Mucosa of rectum (tissue), 2 donors: ENCODE data around the gene ZIC5.

ENCODE experiments used
- H3K27ac ChIP-seq, 2 donors: one replicate each; pipeline ENCODE4 v1.7.0; 2013; ENCODE audit warnings: inconsistent platforms in 2 of 2, low read depth in 2 of 2, low read length in 2 of 2
- H3K27me3 ChIP-seq, 2 donors: one replicate each; pipeline ENCODE4 v1.7.0; 2013; ENCODE audit warnings: low read length in 2 of 2; ENCODE audit not compliant: control insufficient read depth in 2 of 2, insufficient read depth in 2 of 2
- H3K36me3 ChIP-seq, 2 donors: one replicate each; pipeline ENCODE4 v1.7.0; 2013; ENCODE audit warnings: low read length in 2 of 2; ENCODE audit not compliant: control insufficient read depth in 2 of 2, insufficient read depth in 2 of 2
- H3K4me1 ChIP-seq, 2 donors: one replicate each; pipeline ENCODE4 v1.7.0; 2013; ENCODE audit warnings: low read length in 2 of 2, mild to moderate bottlenecking in 1 of 2; ENCODE audit not compliant: control insufficient read depth in 2 of 2, insufficient read depth in 2 of 2
- H3K4me3 ChIP-seq, 2 donors: one replicate each; pipeline ENCODE4 v1.7.0; 2013; ENCODE audit warnings: low read length in 2 of 2
- H3K9ac ChIP-seq, 2 donors: one replicate each; pipeline ENCODE4 v1.7.0; 2013; ENCODE audit warnings: low read length in 2 of 2, low read depth in 1 of 2, mild to moderate bottlenecking in 1 of 2
- H3K9me3 ChIP-seq, 2 donors: one replicate each; pipeline ENCODE4 v1.7.0; 2013; ENCODE audit warnings: low read length in 2 of 2; ENCODE audit not compliant: control insufficient read depth in 2 of 2
- donor health status: healthy.
- donor health status: Normal muscosa, but diverticular disease.

The ZIC5 gene

DNA sequence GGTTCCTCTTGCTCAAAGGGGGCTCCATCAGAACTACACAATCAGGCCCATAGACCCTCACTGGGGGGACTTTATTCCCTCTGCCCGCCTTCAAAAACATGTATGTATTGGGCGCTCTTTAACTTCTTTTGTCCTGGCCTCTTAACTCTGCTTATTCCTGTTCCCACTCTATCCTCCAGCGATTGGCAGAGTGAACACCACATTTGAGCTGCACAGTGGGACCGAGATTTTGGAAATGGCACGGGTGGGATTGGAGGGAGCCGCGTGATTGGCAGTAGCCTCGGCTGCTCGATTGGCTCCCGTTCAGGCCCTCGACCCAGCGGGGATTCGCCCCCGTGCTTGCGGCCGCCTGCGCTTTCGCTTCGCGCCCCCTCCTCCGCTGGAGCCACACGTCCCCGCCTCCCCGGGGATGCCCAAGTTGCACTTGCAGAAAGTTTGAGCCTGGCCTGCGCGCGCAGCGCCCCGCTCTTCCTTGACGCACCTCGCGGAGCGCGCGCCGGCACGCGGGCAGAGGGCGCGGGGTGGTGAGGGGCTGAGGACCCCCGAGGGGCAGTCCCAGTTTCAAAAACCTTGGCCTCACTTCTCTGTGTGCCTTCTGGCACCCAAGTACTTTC, at the start of gene ZIC5:
Gene ZIC5 (minus strand): TSS at position 192 of the 614 bp plus-strand sequence. CDS start 164 bp downstream, at position 28.
- Histone ChIP-seq H3K9me3 (no peaks in the 10 kb centered on the region), H3K9ac (no peak within 1 kb of the TSS), H3K36me3 (no peaks in the 10 kb centered on the region), H3K4me1 (peaks cover 12 to 20% of the 10 kb centered on the region in 2 donors), H3K27ac (no peak within 1 kb of the TSS), H3K27me3 (peaks cover 67 to 83% of the 10 kb centered on the region in 2 donors), H3K4me3 (no peak within 1 kb of the TSS)

DNA sequence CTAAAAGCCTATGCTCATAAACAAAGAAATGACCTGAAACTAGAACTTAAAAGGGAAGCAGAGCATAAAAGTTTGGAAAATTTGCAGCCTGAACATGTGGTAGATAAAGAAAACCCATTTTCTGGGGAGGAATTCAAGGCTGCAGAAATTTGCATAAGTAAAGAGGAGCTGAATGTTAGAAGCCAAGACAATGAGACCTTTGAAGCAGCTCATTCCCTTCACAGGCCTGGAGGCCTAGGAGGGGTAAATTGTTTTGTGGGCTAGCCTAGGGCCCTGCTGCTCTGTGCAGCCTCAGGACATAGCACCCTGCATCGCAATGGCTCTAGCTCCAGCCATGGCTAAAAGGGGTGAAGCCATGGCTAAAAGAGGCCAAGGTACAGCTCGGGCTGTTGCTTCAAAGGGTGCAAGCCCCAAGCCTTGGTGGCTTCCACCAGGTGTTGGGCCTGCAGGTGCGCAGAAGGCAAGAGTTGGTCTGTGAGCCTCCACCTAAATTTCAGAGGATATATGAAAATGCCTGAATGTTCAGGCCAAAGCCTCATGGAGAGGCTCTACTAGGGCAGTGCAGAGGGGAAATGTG, 48.3 kb upstream of the ZIC5 start:
- H3K4me1 ChIP-seq: peaks cover 0 to 2% of the 10 kb centered on the region in 2 donors
- H3K36me3 ChIP-seq: no peaks in the 10 kb centered on the region
- no peak overlapping the region for H3K9ac ChIP-seq

DNA sequence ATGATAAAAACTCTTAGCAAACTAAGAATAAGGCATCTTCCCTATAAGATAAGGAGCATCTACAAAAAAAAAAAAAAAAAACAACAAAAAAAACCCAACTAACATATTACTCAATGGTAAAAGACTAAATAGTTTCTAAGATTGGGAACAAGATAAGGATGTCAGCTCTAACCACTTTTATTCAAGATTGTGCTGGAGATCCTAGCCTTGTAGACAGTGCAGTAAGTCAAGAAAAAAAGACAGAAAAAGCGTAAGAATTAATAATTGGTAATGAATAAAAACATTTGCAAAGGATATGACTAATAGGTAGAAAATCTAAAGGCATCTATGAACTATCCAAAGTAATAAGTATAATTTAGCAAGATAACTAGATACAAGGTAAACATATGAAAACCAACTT, 43.1 kb upstream of the ZIC5 start:
- no peaks in the 10 kb centered on the region for H3K27me3 ChIP-seq
- no peak overlapping the region for H3K9ac ChIP-seq
- no peaks in the 10 kb centered on the region for H3K9me3 ChIP-seq
- H3K36me3 ChIP-seq: no peaks in the 10 kb centered on the region
- no peak overlapping the region for H3K27ac ChIP-seq
- no peak overlapping the region for H3K4me3 ChIP-seq
- H3K4me1 ChIP-seq: no peaks in the 10 kb centered on the region

More for the DNA sequence above, 48.3 kb upstream of the ZIC5 start:
- Histone ChIP-seq H3K27ac (no peak overlapping the region), H3K27me3 (no peaks in the 10 kb centered on the region), H3K4me3 (no peak overlapping the region), H3K9me3 (no peaks in the 10 kb centered on the region)

DNA sequence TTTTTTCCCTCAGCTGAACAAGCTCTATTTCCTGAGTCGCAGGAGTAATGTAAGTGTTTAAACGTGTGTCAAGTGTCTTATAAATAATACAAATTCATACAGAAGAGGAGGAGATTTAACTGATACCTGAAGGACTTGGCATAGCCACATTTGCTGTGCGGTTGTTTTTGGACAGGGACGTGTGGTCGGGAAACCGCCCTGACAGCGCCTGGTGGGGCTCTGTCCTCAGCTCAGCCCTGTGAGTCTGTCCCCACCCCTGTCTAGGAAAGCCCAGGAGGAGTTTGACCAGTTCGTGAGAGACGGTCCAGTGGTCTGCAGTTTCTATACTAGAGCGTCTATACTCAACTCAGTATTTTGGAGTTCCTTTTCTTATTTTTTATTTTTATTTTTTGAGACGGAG, 26.7 kb upstream of the ZIC5 start:
- Histone ChIP-seq H3K27me3 (peaks cover 39 to 45% of the 10 kb centered on the region in 2 donors), H3K4me3 (no peak overlapping the region), H3K9ac (no peak overlapping the region), H3K36me3 (no peaks in the 10 kb centered on the region), H3K4me1 (no peaks in the 10 kb centered on the region), H3K9me3 (no peaks in the 10 kb centered on the region), H3K27ac (no peak overlapping the region)

DNA sequence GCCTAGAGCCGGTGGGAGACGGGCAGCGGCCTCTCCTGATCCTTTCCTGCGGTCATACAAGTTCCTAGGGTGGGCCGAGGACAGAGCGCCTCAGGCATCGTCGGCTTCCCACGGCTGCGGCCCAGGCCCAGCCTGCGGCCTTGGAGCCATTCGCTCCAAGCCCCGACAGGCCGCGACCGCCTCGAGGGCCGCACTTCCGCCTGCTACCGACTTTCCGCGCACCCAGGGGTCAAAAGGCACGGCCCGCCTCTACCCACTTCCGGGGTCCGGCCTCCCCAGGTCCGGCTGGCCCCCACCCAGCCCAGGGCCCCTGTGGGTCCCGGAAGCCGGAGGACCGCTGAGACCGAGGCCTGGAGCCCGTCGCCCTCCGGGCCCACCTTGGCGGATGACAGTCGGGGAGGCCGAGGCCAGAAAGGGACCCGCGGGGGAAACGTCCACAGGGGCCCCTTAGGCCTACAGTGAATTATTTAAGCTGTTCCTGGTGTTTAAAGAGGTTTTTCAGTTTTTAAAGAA, 26.2 kb upstream of the ZIC5 start:
- Histone ChIP-seq H3K4me1 (no peaks in the 10 kb centered on the region), H3K27me3 (peaks cover 43 to 50% of the 10 kb centered on the region in 2 donors)

DNA sequence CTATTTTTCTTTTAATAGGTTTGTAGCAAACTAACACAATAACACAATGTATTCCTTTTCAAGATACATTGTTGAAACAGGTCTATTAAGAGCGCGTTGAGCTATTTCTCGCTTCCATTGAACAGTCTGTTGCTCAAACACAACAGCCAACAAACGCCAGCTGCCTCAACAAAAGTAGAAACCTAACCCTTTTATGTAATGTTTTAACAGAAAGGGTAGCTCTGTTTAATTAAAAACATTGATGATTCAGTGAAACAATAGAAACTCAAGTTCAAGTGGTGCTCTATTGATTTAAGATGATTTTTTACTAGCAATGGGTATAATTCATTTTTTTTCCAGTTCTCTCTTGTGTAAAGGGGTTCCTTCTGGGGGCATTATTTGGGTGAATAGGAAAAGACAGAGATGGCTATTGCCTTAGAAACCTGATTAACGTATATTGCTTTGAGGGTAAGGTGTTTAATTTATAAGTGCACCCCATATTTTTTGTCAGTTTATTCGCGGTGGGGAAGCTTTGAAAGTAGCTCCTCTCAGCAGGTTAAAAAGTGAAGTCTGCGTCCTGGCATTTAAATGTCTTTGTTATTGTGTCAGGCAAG, 24.9 kb upstream of the ZIC5 start:
- Histone ChIP-seq H3K27me3 (peaks cover 55 to 63% of the 10 kb centered on the region in 2 donors), H3K4me3 (no peak overlapping the region), H3K4me1 (no peaks in the 10 kb centered on the region), H3K9ac (no peak overlapping the region), H3K36me3 (no peaks in the 10 kb centered on the region), H3K27ac (no peak overlapping the region), H3K9me3 (no peaks in the 10 kb centered on the region)

More for the DNA sequence above, 26.2 kb upstream of the ZIC5 start:
- Histone ChIP-seq H3K36me3 (no peaks in the 10 kb centered on the region), H3K9ac (no peak overlapping the region), H3K9me3 (no peaks in the 10 kb centered on the region), H3K27ac (no peak overlapping the region), H3K4me3 (no peak overlapping the region)

DNA sequence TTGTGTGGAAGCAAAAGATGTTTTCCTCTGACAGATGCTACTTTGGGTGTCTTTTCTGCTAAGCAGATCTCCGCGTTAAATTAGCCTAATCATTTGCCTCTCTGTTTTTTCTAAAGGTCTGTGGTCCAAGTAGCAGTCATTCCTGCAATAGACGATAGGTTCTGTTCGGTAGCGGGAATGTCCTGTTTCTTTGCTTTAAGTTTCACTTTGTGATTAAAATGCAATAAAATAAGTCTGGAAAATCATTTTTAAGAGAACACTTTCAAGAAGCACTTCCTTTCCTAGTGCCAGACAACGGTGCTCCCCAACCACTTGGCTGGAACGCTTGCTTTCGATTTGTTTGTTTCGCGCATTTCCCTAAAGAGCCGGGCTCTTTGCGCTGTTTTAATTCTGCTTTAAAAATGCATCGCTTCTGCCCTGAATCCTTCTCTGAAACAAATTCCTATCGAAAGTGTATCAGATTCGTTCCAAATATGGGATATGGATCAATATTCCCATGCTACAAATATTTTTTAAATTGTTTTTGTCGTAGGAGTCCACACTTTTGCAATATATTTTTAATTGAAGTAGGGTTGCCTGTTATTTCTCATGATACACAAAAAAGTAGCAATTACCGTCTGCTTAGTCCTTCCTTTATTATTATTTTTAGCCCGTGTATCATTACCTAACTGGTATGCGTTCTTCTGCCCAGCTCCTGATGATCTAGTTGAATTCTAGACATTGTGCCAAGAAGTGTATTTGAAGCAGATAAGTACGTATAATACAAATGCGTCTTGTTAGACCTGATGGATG, 24.2 kb upstream of the ZIC5 start:
- Histone ChIP-seq H3K9ac (no peak overlapping the region), H3K4me1 (no peaks in the 10 kb centered on the region), H3K4me3 (no peak overlapping the region), H3K27ac (no peak overlapping the region), H3K27me3 (peaks cover 62 to 70% of the 10 kb centered on the region in 2 donors), H3K36me3 (no peaks in the 10 kb centered on the region), H3K9me3 (no peaks in the 10 kb centered on the region)

- Histone ChIP-seq H3K4me1 (peaks cover 2 to 5% of the 10 kb centered on the region in 2 donors), H3K9ac (no peak overlapping the region), H3K27ac (no peak overlapping the region), H3K27me3 (peaks cover 68 to 76% of the 10 kb centered on the region in 2 donors), H3K36me3 (no peaks in the 10 kb centered on the region), H3K9me3 (no peaks in the 10 kb centered on the region), H3K4me3 (no peak overlapping the region)
Measured at GRCh38 chr13:99995104-99995588, 23.6 kb upstream of the ZIC5 start.

DNA sequence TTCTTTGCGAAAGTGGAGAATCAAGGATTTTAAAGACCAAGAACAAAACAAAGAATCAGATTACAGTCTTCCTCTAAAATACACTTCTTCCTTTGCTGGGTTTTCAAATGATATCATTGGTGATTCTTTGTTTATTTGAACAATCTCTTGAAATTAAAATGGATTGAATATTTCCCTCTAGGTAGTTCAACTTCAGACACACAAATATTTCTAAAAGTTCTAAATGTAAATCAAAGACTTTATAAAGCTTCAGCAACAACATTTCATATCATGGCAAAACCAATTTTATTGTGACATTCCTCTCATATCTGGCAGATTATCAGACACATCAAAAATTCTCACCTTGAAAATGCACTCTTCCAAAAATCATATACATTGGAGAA, 23.1 kb upstream of the ZIC5 start:
- Histone ChIP-seq H3K36me3 (no peaks in the 10 kb centered on the region), H3K4me1 (peaks cover 4 to 9% of the 10 kb centered on the region in 2 donors), H3K27me3 (peaks cover 74 to 81% of the 10 kb centered on the region in 2 donors), H3K9ac (no peak overlapping the region), H3K27ac (no peak overlapping the region), H3K4me3 (no peak overlapping the region), H3K9me3 (no peaks in the 10 kb centered on the region)
